ENCODE results near the gene PLVAP.

DNA sequence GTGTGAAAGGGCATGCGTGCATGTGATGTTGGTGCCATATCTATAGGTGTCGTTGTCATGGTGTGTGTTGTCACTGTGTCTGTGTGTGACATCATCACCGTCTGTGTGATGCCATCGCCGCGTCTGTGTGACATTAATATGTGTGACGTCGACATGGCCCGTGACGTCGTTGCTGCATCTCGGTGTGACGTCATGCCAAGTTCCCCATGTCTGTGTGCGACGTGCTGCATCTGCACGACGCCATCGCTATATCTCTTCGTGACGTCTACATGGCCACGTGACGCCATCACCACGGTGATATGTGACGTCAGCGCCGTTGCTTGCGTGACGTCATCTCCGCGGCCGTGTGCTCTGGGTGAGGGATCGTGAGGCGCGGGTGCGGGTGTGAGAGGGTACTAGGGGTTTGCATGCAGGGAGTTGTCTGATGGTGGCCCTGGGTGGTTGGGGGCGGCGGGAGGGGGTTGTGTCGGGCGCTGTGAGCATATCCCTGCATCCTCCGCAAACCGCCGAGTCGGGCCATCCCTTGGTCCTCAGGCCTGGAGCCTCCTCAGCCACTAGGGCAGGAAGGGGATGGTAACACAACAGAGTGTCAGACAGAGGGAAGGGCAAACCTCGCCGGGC lies 25.2 kb downstream of the PLVAP start:
- no peak for TF ChIP-seq PHF8 (IDR thresholded peaks at IDR 0.05; ENCODE audit: borderline replicate concordance, low read depth)
- TF ChIP-seq, protein P1, sequence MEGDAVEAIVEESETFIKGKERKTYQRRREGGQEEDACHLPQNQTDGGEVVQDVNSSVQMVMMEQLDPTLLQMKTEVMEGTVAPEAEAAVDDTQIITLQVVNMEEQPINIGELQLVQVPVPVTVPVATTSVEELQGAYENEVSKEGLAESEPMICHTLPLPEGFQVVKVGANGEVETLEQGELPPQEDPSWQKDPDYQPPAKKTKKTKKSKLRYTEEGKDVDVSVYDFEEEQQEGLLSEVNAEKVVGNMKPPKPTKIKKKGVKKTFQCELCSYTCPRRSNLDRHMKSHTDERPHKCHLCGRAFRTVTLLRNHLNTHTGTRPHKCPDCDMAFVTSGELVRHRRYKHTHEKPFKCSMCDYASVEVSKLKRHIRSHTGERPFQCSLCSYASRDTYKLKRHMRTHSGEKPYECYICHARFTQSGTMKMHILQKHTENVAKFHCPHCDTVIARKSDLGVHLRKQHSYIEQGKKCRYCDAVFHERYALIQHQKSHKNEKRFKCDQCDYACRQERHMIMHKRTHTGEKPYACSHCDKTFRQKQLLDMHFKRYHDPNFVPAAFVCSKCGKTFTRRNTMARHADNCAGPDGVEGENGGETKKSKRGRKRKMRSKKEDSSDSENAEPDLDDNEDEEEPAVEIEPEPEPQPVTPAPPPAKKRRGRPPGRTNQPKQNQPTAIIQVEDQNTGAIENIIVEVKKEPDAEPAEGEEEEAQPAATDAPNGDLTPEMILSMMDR (IDR thresholded peaks at IDR 0.05) = no peak
